Right lobe of liver (tissue), 4 donors: ENCODE measurements around the gene ABCA3.

Experiments used
- CTCF ChIP-seq, 4 donors: fragments of 200-600 bp in 3 of 4; fragments of 450-650 bp in 1 of 4; IDR thresholded peaks; one replicate each; pipeline versions ENCODE4 v1.5.1 to v1.8.0; 2016 to 2022; ENCODE audit warnings: antibody characterized with exemption in 4 of 4, mild to moderate bottlenecking in 2 of 4
- POLR2A ChIP-seq: fragments of 450-650 bp; IDR thresholded peaks from one replicate; pipeline ENCODE4 v1.6.1; 2017; ENCODE audit warnings: antibody characterized with exemption, mild to moderate bottlenecking
- donor health status: DM: no; HTN: no; CAD: no.
- donor health status: DM: no; HTN: no; CAD: no.
- donor health status: DM: no; HTN: yes; CAD: no.

- TF ChIP-seq CTCF (IDR thresholded peaks at IDR 0.05), result no peak
- no peak for TF ChIP-seq POLR2A
These were observed 70.5 kb downstream of the ABCA3 start for GRCh38 chr16:2270070-2270462.
